DOHH2 (cell line): Measurements from ENCODE around the gene ABLIM1.

Experiments
- CTCF ChIP-seq: fragments of 200-600 bp; sonication (generic); IDR thresholded peaks from one replicate; pipeline ENCODE4 v1.5.1; 2014; ENCODE audit warnings: antibody characterized with exemption, mild to moderate bottlenecking, low read depth, low read length; ENCODE audit not compliant: poor library complexity, severe bottlenecking
- EZH2phosphoT487 ChIP-seq: fragments of 200-600 bp; sonication (generic); IDR thresholded peaks from 2 replicates; pipeline ENCODE4 v1.6.1; 2017; ENCODE audit warnings: borderline replicate concordance, mild to moderate bottlenecking, antibody characterized with exemption, low read length, moderate library complexity, mixed read lengths

DNA sequence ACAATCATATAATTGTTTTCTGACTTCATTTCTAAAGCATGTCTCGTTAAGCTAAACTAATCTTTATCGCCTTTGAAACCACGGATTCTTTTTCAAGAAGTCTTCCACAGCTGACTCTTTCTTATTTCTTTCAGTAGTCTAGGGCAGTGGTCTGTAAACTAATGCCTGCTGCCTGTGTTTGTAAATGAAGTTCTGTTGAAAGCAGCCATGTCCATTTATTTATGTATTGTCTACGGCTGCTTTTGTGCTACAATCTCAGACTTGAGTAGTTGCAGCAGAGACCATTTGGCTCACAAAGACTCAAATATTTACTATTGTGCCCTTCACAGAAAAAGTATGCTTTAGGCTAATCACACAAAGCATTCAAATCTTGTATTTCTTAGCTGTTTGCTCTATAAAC, 20.3 kb upstream of the ABLIM1 start:
- no peak for TF ChIP-seq CTCF
- no peak for TF ChIP-seq EZH2phosphoT487
